K562 (cell line): ENCODE measurements around the gene RARA. TPM values are rescaled to one million over a fixed set of nuclear protein-coding genes. Genes with fewer than 3 reads are reported as not detected.

Experiments used
- ATF1 ChIP-seq, 2 experiments: fragments of 450-650 bp in 1 of 2; IDR thresholded peaks; 2 replicates each; pipeline ENCODE4 v1.6.1; 2016; ENCODE audit warnings: missing compliant biosample characterization in 1 of 2, missing genetic modification characterization in 1 of 2
- CREB1 ChIP-seq, 2 experiments: sonication (generic) in 1 of 2; formaldehyde crosslinking in 1 of 2; IDR thresholded peaks; 2 replicates each; pipeline versions ENCODE4 v1.6.1 to v1.8.0; 2012 to 2022; ENCODE audit warnings: inconsistent platforms in 1 of 2, mild to moderate bottlenecking in 1 of 2, missing genetic modification reagents in 1 of 2, moderate library complexity in 1 of 2
- GTF3C2 ChIP-seq: IDR thresholded peaks from 3 replicates; pipeline ENCODE4 v1.6.1; 2011; ENCODE audit warnings: borderline replicate concordance, mild to moderate bottlenecking, moderate library complexity; ENCODE audit not compliant: insufficient read length; ENCODE audit errors: extremely low read depth
- PCBP2 ChIP-seq: fragments of 200-400 bp; formaldehyde crosslinking; IDR thresholded peaks from 2 replicates; pipeline ENCODE4 v1.6.1; 2018; ENCODE audit warnings: low read length, low read depth, mild to moderate bottlenecking, moderate library complexity; ENCODE audit not compliant: poor library complexity, severe bottlenecking
- POLR2AphosphoS2 ChIP-seq: IDR thresholded peaks from 2 replicates; pipeline ENCODE4 v1.6.1; 2012; ENCODE audit warnings: low read length, improper control_type of control experiment
- PTTG1 ChIP-seq: fragments of 450-650 bp; IDR thresholded peaks from 2 replicates; pipeline ENCODE4 v1.6.1; 2016; ENCODE audit warnings: low read depth, mild to moderate bottlenecking, missing genetic modification characterization, missing compliant biosample characterization
- PURB ChIP-seq: sonication (generic); formaldehyde crosslinking; IDR thresholded peaks from 2 replicates; pipeline ENCODE4 v1.9.0; 2021; ENCODE audit warnings: low read depth, mild to moderate bottlenecking, missing genetic modification reagents
- SAFB ChIP-seq: fragments of 200-400 bp; formaldehyde crosslinking; IDR thresholded peaks from 2 replicates; pipeline ENCODE4 v1.6.1; 2017; ENCODE audit warnings: low read depth, low read length, borderline replicate concordance
- SPI1 ChIP-seq: IDR thresholded peaks from 2 replicates; pipeline ENCODE4 v1.6.1; 2011; ENCODE audit warnings: low read depth, low read length, control low read depth, borderline replicate concordance
- XRCC5 ChIP-seq: fragments of 200-400 bp; formaldehyde crosslinking; IDR thresholded peaks from 2 replicates; pipeline ENCODE4 v1.6.1; 2017; ENCODE audit warnings: low read depth, mild to moderate bottlenecking, low read length
- ZNF24 ChIP-seq: fragments of 450-650 bp; IDR thresholded peaks from 2 replicates; pipeline ENCODE4 v1.6.1; 2016
- ZNF589 ChIP-seq: fragments of 200-800 bp; sonication (Bioruptor generic); IDR thresholded peaks from 2 replicates; pipeline ENCODE4 v1.6.1; 2016; ENCODE audit warnings: low read depth, missing genetic modification characterization, missing compliant biosample characterization
- polyA plus RNA-seq, 8 experiments: library from polyadenylated mRNA; depleted of rRNA in 4 of 8; stranded (reverse) in 5 of 8; unstranded in 3 of 8; fragments of >200 nt; fragmentation: Nextera tagmentation in 2 of 8; fragmentation: Illumina TruSeq in 1 of 8; extraction: Ambion mirVana in 2 of 8; extraction: Trizol in 1 of 8; gene quantifications; 2 replicates each; pipeline versions ENCODE4 v1.2.1 to v1.2.3, GENCODE V29; 2011 to 2014; ENCODE audit warnings: inconsistent platforms in 1 of 8, missing spikeins in 1 of 8
- total RNA-seq, 7 experiments: library from RNA; depleted of rRNA in 6 of 7; stranded (reverse); fragments of >200 nt in 6 of 7; fragmentation: Illumina TruSeq in 2 of 7; extraction: Trizol in 2 of 7; gene quantifications; 2 replicates each; pipeline versions ENCODE4 v1.2.1 to v1.2.3, GENCODE V29; 2011 to 2021; ENCODE audit warnings: low replicate concordance in 1 of 7
- TF ChIP-seq, protein P1 (sequence below): fragments of 450-650 bp; IDR thresholded peaks from 2 replicates; pipeline ENCODE4 v1.6.1; 2018; ENCODE audit not compliant: partially characterized antibody
- TF ChIP-seq, protein P2 (sequence below): sonication (generic); formaldehyde crosslinking; IDR thresholded peaks from 2 replicates; pipeline ENCODE4 v1.8.1; 2022; ENCODE audit warnings: missing genetic modification reagents
- TF ChIP-seq, protein P3 (sequence below): fragments of 450-650 bp; IDR thresholded peaks from 2 replicates; pipeline ENCODE4 v1.6.1; 2016

Gene RARA
- total and polyA plus RNA-seq, 9 of the 15 experiments (the other 6 are each of a cell fraction or from before 2014, with no cell fraction given) = 0.10 to 28.0 (median 7.9) TPM

DNA sequence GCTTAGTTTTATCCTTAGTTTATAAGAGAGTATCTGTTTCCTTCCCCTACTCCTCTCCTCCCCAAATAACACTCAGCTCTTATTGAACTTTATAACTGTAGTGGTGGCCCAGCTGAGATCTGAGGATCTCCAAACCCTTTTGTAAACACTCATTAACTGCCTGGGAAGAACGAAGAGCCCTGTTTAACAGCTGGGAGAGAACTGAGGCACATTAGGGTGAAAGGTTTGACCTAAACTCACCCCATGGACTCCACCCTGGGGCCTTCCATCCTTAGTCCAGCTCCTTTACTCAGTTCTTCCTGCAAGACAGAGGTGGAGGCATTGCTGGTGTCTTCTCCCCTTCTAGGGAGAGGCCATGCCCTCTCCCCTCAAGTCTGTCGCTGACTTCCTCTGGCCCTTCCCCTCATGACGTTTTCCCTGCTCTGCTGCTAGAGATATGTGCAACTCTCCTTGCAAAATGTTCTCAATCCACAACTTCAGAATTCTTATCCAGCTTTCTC, 1.2 kb upstream of the RARA start (continued):
- TF ChIP-seq GTF3C2 = no peak
- TF ChIP-seq ATF1 (CRISPR knock-in tag; IDR thresholded peaks at IDR 0.05) = no peak
- TF ChIP-seq ATF1 (tag; IDR thresholded peaks at IDR 0.05) = peak; percentile 69
- TF ChIP-seq CREB1 (IDR thresholded peaks at IDR 0.05) = peak; percentile 51; the same call in 1 of the 2 replicates
- TF ChIP-seq CREB1 (CRISPR knock-in tag; IDR thresholded peaks at IDR 0.05) = no peak
- TF ChIP-seq PURB (CRISPR knock-in tag) = no peak
- TF ChIP-seq SAFB = no peak
- TF ChIP-seq, protein P1, sequence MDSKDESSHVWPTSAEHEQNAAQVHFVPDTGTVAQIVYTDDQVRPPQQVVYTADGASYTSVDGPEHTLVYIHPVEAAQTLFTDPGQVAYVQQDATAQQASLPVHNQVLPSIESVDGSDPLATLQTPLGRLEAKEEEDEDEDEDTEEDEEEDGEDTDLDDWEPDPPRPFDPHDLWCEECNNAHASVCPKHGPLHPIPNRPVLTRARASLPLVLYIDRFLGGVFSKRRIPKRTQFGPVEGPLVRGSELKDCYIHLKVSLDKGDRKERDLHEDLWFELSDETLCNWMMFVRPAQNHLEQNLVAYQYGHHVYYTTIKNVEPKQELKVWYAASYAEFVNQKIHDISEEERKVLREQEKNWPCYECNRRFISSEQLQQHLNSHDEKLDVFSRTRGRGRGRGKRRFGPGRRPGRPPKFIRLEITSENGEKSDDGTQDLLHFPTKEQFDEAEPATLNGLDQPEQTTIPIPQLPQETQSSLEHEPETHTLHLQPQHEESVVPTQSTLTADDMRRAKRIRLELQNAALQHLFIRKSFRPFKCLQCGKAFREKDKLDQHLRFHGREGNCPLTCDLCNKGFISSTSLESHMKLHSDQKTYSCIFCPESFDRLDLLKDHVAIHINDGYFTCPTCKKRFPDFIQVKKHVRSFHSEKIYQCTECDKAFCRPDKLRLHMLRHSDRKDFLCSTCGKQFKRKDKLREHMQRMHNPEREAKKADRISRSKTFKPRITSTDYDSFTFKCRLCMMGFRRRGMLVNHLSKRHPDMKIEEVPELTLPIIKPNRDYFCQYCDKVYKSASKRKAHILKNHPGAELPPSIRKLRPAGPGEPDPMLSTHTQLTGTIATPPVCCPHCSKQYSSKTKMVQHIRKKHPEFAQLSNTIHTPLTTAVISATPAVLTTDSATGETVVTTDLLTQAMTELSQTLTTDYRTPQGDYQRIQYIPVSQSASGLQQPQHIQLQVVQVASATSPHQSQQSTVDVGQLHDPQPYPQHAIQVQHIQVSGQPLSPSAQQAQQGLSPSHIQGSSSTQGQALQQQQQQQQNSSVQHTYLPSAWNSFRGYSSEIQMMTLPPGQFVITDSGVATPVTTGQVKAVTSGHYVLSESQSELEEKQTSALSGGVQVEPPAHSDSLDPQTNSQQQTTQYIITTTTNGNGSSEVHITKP = peak; percentile 25
- peak; percentile 56; the same call in 1 of the 2 replicates for TF ChIP-seq POLR2AphosphoS2
- TF ChIP-seq ZNF24 = no peak
- peak; percentile 55; the same call in 1 of the 2 replicates for TF ChIP-seq SPI1
- no peak for TF ChIP-seq XRCC5
- TF ChIP-seq PTTG1 = no peak
- TF ChIP-seq PCBP2 = no peak
- TF ChIP-seq, protein P2, sequence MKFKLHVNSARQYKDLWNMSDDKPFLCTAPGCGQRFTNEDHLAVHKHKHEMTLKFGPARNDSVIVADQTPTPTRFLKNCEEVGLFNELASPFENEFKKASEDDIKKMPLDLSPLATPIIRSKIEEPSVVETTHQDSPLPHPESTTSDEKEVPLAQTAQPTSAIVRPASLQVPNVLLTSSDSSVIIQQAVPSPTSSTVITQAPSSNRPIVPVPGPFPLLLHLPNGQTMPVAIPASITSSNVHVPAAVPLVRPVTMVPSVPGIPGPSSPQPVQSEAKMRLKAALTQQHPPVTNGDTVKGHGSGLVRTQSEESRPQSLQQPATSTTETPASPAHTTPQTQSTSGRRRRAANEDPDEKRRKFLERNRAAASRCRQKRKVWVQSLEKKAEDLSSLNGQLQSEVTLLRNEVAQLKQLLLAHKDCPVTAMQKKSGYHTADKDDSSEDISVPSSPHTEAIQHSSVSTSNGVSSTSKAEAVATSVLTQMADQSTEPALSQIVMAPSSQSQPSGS (CRISPR knock-in tag) = no peak
- TF ChIP-seq, protein P3, sequence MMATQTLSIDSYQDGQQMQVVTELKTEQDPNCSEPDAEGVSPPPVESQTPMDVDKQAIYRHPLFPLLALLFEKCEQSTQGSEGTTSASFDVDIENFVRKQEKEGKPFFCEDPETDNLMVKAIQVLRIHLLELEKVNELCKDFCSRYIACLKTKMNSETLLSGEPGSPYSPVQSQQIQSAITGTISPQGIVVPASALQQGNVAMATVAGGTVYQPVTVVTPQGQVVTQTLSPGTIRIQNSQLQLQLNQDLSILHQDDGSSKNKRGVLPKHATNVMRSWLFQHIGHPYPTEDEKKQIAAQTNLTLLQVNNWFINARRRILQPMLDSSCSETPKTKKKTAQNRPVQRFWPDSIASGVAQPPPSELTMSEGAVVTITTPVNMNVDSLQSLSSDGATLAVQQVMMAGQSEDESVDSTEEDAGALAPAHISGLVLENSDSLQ = 0 out of 2 replicates have a peak, but pooled peaks have one; percentile 17
- no peak for TF ChIP-seq ZNF589 (CRISPR knock-in tag)
